Tibial nerve (tissue), 4 donors: ENCODE results near the gene NOXRED1. TPM values are rescaled to one million over a fixed set of nuclear protein-coding genes. Genes with fewer than 3 reads are reported as not detected.

Experiments
- DNase-seq, 2 donors: peaks; one replicate each; pipeline ENCODE4 v3.0.0-alpha.2; 2019; ENCODE audit warnings: low spot score in 2 of 2
- H3K27ac ChIP-seq, 4 donors: fragments of 200-600 bp; sonication (generic) in 3 of 4; one replicate each; pipeline ENCODE4 v1.5.1; 2017 to 2019; ENCODE audit warnings: mild to moderate bottlenecking in 1 of 4
- H3K27me3 ChIP-seq, 2 donors: fragments of 200-600 bp; sonication (generic) in 1 of 2; one replicate each; pipeline versions ENCODE4 v1.5.1 to v1.6.0; 2017 to 2019
- H3K36me3 ChIP-seq, 3 donors: fragments of 200-600 bp; sonication (generic); one replicate each; pipeline ENCODE4 v1.5.1; 2018 to 2019
- H3K4me1 ChIP-seq, 4 donors: fragments of 200-600 bp; sonication (generic) in 3 of 4; one replicate each; pipeline ENCODE4 v1.5.1; 2017 to 2019
- H3K4me3 ChIP-seq, 4 donors: fragments of 200-600 bp; sonication (generic) in 3 of 4; one replicate each; pipeline ENCODE4 v1.5.1; 2017 to 2019; ENCODE audit warnings: mild to moderate bottlenecking in 1 of 4, moderate library complexity in 1 of 4
- H3K9me3 ChIP-seq, 4 donors: fragments of 200-600 bp; sonication (generic) in 3 of 4; one replicate each; pipeline ENCODE4 v1.5.1; 2017 to 2019
- EP300 ChIP-seq, 2 donors: sonication (generic); formaldehyde crosslinking; IDR thresholded peaks; one replicate each; pipeline ENCODE4 v1.6.1; 2017; ENCODE audit warnings: antibody characterized with exemption in 2 of 2, mild to moderate bottlenecking in 1 of 2
- POLR2A ChIP-seq, 2 donors: fragments of 450-650 bp; IDR thresholded peaks; one replicate each; pipeline ENCODE4 v1.6.1; 2017; ENCODE audit warnings: antibody characterized with exemption in 2 of 2, mild to moderate bottlenecking in 2 of 2, moderate library complexity in 2 of 2
- WGBS, 2 donors: methylation state at CpG; one replicate each; pipeline ENCODE4 v1.1.5; 2018; 5-methylcytosine and 5-hydroxymethylcytosine counted together
- total RNA-seq, 4 donors: library from RNA; depleted of rRNA; stranded (reverse); fragments of >200 nt; gene quantifications; one replicate each; pipeline ENCODE4 v1.1.0, GENCODE V29; 2016
- TF ChIP-seq, protein P1 (sequence below), 5 experiments: fragments of 200-600 bp in 3 of 5; fragments of 450-650 bp in 2 of 5; sonication (generic) in 3 of 5; IDR thresholded peaks; one replicate each; pipeline ENCODE4 v1.5.1; 2016 to 2019; ENCODE audit warnings: antibody characterized with exemption in 5 of 5, mild to moderate bottlenecking in 3 of 5, moderate library complexity in 2 of 5

The NOXRED1 gene
- total RNA-seq, 4 donors from 2014 or later, result 9.0 TPM; not detected in 3

DNA sequence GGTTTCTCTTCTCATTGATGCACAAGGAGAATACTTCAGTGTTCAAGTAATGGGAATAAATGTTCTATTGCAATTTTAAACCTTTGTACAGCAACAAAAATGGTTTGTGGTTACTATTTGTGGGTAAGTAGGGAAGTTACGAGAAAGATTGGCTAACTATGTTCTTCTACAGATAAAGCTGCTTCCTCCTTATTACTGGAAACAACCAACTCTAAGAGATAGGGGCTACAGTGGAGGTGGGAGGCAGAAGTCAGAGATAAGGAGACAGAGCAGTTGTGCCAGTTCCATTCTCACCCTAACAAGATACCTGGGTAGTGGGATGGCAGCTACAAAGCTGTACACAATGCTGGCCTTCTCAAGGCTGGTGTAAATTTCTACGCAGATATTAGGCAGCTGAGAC is 16.2 kb downstream of the NOXRED1 start:
- 80 to 85% methylated on average over 2 of the region's 2 CpGs for WGBS, 2 donors
- Histone ChIP-seq H3K4me1 (no peaks in the 10 kb centered on the region), H3K27me3 (no peaks in the 10 kb centered on the region), H3K4me3 (no peak overlapping the region), H3K27ac (no peak overlapping the region), H3K9me3 (no peaks in the 10 kb centered on the region), H3K36me3 (no peaks in the 10 kb centered on the region)
- no peak for DNase-seq
- TF ChIP-seq POLR2A (IDR thresholded peaks at IDR 0.05) (no peak), EP300 (IDR thresholded peaks at IDR 0.05) (no peak)
- TF ChIP-seq, protein P1, sequence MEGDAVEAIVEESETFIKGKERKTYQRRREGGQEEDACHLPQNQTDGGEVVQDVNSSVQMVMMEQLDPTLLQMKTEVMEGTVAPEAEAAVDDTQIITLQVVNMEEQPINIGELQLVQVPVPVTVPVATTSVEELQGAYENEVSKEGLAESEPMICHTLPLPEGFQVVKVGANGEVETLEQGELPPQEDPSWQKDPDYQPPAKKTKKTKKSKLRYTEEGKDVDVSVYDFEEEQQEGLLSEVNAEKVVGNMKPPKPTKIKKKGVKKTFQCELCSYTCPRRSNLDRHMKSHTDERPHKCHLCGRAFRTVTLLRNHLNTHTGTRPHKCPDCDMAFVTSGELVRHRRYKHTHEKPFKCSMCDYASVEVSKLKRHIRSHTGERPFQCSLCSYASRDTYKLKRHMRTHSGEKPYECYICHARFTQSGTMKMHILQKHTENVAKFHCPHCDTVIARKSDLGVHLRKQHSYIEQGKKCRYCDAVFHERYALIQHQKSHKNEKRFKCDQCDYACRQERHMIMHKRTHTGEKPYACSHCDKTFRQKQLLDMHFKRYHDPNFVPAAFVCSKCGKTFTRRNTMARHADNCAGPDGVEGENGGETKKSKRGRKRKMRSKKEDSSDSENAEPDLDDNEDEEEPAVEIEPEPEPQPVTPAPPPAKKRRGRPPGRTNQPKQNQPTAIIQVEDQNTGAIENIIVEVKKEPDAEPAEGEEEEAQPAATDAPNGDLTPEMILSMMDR (IDR thresholded peaks at IDR 0.05), result no peak

DNA sequence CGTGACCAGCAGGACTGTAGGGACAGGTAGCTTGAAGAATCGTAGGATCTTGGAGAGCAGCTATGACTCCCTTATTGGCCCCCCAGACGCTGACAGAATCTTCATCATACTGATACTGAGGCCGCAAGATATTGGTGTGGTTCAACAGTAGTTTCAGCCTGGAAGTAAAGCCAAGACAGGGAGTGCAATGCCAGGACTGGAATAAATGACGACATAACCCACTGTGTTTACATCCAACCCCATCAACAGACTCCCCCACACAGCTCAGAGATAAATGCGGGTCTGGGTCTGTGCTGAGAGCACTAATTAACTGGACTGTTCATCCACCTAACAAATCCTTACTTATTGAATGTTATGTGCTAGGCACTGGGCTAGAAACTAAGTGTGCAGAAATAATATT is 16.6 kb downstream of the NOXRED1 start:
- DNase-seq, result no peak
- Histone ChIP-seq H3K27me3 (no peaks in the 10 kb centered on the region), H3K4me1 (no peaks in the 10 kb centered on the region), H3K4me3 (no peak overlapping the region), H3K27ac (no peak overlapping the region), H3K9me3 (no peaks in the 10 kb centered on the region), H3K36me3 (no peaks in the 10 kb centered on the region)
- WGBS, 2 donors, result 73 to 78% methylated on average over 6 of the region's 6 CpGs
- no peak for TF ChIP-seq EP300 (IDR thresholded peaks at IDR 0.05)
- no peak for TF ChIP-seq POLR2A (IDR thresholded peaks at IDR 0.05)

DNA sequence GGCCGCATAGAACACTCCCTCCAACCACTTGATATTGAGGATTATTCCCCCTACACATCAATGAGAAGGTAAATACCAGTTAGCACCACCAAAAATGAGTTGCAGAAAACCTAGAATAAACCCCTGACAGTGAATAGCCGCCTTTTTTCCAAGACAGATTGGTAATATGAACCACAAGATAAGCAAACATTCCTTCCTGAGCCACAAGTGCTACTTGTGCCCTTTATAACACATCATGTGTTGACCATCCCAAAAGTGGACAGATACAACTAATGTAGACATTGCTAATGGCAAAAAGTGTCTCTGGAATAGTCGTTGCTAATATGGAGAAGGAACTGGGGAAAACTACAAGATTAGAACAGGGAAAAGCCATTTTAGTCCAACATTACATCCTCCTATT is 17.2 kb downstream of the NOXRED1 start:
- TF ChIP-seq, protein P1 (IDR thresholded peaks at IDR 0.05), result no peak
- no peak for TF ChIP-seq EP300 (IDR thresholded peaks at IDR 0.05)
- no peak for TF ChIP-seq POLR2A (IDR thresholded peaks at IDR 0.05)
- no peaks in the 10 kb centered on the region for H3K27me3 ChIP-seq
- no peaks in the 10 kb centered on the region for H3K4me1 ChIP-seq
- 73 to 83% methylated on average over 3 of the region's 3 CpGs for WGBS, 2 donors
- no peak for DNase-seq
- H3K36me3 ChIP-seq, result no peaks in the 10 kb centered on the region
- H3K4me3 ChIP-seq, result no peak overlapping the region
- no peaks in the 10 kb centered on the region for H3K9me3 ChIP-seq
- no peak overlapping the region for H3K27ac ChIP-seq

DNA sequence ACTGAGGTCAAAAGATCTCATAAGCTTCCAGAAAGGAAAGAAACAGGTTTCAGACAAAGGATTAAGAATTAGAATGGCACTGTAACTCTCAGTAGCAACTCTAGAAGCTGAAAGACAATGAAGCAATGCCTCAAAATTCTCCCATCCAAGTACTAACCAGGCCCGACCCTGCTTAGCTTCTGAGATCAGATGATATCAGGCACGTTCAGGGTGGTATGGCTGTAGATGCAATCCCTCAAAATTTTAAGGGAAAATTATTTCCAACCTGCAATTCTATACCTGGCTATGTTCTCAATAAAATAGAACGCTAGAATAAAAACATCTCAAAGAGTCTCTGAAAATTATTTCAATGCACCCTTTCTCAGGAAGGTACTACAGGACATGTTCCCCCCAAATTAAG is 19.6 kb downstream of the NOXRED1 start:
- H3K27ac ChIP-seq, result no peak overlapping the region
- H3K9me3 ChIP-seq, result no peaks in the 10 kb centered on the region
- no peaks in the 10 kb centered on the region for H3K27me3 ChIP-seq
- WGBS, 2 donors, result 76 to 85% methylated on average over 3 of the region's 3 CpGs
- no peaks in the 10 kb centered on the region for H3K4me1 ChIP-seq
- no peak for TF ChIP-seq POLR2A (IDR thresholded peaks at IDR 0.05)
- TF ChIP-seq, protein P1 (IDR thresholded peaks at IDR 0.05), result no peak
- no peak for TF ChIP-seq EP300 (IDR thresholded peaks at IDR 0.05)
- H3K4me3 ChIP-seq, result no peak overlapping the region
- no peaks in the 10 kb centered on the region for H3K36me3 ChIP-seq
- DNase-seq, result no peak

DNA sequence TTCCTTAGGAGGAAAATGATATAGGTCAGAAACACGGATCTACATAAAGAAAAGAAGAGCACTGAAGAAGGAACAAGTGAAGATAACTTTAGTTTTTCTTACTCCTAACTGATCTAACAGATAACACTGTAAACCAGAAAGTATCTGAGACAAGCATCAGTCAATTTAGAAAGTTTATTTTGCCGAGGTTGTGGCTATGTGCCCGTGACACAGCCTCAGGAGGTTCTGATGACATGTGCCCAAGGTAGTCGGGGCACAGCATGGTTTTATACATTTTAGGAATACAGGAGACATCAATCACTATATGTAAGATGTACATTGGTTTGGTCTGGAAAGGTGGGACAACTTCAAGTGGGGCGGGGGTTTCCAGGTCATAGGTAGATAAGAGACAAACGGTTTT is 23.1 kb downstream of the NOXRED1 start:
- Histone ChIP-seq H3K27ac (no peak overlapping the region), H3K27me3 (no peaks in the 10 kb centered on the region), H3K9me3 (no peaks in the 10 kb centered on the region), H3K4me1 (no peaks in the 10 kb centered on the region), H3K36me3 (no peaks in the 10 kb centered on the region), H3K4me3 (no peak overlapping the region)
- no peak for DNase-seq
- TF ChIP-seq EP300 (IDR thresholded peaks at IDR 0.05), result no peak
- TF ChIP-seq POLR2A (IDR thresholded peaks at IDR 0.05), result no peak
- TF ChIP-seq, protein P1 (IDR thresholded peaks at IDR 0.05), result no peak
- WGBS, 2 donors, result 78 to 83% methylated on average over 6 of the region's 6 CpGs

DNA sequence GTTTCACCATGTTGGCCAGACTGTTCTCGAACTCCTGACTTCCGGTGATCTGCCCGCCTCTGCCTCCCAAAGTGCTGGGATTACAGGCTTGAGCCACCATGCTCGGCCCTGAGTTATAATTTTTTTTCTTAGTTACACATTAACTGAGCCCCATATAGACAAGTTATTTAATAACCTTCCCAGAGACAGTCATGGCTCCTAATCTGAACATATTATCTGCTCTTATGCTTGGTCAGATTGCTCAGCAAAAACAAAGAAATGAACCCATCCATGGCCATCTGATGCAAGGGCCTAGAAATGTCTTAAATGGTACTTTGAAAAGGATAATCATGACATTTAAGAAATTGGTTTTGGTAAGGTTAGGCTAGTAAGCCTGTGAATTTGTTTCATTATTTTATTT is 33.1 kb downstream of the NOXRED1 start:
- 93 to 97% methylated on average over 4 of the region's 4 CpGs for WGBS, 2 donors
- H3K36me3 ChIP-seq, result no peaks in the 10 kb centered on the region

More for the DNA sequence above, 33.1 kb downstream of the NOXRED1 start:
- Histone ChIP-seq H3K27me3 (no peaks in the 10 kb centered on the region), H3K9me3 (no peaks in the 10 kb centered on the region), H3K4me3 (no peak overlapping the region), H3K4me1 (no peaks in the 10 kb centered on the region), H3K27ac (no peak overlapping the region)
- no peak for DNase-seq
- TF ChIP-seq, protein P1 (IDR thresholded peaks at IDR 0.05), result no peak
- no peak for TF ChIP-seq POLR2A (IDR thresholded peaks at IDR 0.05)
- no peak for TF ChIP-seq EP300 (IDR thresholded peaks at IDR 0.05)
